Putamen (tissue), 1 donor: ENCODE data around the gene ADGRL2.
"Not testable (repeated sequence)": the region's sequence is repeated elsewhere in the genome, so short reads cannot be mapped to it uniquely, and the experiment has no call there.

Source experiments
- DNase-seq: peaks from one replicate; pipeline ENCODE4 v3.0.0-alpha.2; 2016; ENCODE audit warnings: low spot score

ADGRL2 gene

DNA sequence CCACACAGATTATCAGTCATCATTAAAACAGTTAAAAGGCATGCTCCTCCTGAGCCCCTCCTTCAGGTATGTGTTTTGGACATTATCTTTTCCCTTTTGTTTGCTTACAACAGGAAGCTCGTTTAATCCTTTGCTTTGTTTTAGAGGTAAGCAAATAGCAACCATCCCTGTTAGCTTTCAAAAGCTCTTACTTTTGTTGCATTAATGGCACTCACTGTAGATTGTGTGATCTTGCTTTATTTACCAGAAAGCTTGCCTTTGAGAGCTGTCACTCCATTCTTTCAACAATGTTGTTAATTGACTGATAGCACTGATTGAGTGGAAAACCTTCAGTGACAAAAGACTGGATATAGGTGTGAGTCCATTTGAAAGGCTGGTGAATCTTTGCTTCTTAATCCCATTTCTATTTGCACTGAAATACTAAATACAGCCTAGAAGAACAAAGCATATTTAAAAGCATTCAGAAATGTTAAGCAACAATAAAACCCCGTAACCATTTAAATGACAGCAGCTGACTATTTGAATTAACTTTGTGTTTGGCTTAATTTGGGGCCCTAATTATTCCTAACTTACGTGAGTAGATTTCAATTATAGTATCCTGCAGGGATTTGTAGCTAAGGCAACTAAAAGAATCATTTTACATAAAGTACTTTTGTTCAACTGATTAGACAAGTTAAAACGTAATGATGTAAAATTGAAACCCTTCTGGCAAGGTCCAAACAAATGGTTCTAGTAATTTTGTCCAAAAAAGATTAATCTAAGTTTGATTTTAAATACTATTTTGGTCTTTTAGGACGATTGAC is 48.3 kb downstream of the ADGRL2 start:
- DNase-seq: no peak

DNA sequence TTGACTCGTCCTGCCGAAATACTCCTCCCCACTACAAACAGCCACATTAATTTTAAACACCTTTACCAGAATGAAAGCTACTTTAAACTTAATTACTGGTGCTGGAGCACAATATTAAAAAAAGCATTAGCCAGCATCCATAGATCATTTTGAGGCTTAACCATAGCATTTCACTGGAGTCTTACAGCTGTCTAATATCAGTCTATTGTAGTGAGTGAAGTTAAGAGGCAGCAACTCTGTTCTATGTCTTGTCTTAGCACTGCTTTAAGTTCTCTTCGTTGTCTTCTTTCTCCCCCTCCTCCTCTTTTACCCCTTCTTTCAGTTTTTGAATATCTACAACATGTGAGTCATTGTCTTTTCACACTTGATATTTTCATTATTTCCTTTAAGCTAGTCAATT is 49.3 kb downstream of the ADGRL2 start:
- no peak for DNase-seq

DNA sequence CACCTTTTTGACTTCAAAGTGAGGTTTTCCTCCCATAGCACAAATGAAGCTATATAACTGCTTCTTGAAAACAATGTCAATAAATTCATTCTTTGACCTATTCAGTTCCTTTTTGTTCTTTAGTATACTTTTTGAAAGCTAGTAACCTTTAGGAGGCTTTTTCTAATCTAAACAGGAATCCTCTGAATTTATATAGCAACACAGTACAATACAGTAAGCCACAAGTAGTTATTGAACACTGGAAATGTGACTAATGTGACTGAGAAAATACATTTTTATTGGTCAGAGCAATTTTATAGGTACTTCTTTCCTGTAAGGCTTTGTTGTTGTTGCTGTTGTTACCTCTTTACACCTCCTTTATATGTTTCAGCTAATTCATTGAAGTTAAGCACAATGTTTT is 49.8 kb downstream of the ADGRL2 start:
- DNase-seq: no peak

DNA sequence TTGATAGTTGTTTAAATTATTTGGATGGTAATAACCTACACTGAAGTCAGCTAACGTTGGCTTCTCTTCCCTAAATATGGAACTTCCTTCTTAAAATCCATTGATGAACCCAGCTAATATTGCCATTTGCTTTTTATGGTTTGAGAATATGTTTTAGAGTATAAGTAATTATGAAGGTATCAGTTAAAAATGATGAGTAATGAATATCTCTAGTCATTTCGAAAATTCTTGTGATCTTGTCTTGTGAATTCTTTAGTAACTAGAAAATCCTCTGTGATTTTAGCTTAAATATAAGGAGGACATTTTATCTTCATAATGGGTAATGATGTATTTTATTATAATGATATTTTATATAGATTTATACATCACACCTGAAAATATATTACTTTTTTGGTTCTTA is 50.5 kb downstream of the ADGRL2 start:
- DNase-seq: no peak

DNA sequence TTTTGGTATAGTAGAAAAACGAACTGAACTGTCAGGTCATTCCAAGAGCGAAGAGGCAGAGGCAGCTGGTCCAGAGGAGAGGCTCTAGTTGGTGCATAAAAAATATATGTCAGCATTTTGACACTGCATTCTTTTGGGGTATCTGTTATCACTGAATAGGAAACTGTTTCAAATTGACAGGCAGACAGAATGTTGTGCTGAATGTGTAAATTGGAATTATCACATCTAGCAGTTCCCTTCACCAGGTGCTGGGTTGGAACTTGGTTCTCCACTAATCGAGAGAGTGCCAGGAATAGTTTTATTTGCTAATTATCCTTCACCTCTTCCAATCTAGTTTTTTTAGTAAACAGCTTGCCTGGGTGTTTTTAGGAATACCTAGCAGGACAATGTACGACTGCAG is 52.2 kb downstream of the ADGRL2 start:
- no peak for DNase-seq

DNA sequence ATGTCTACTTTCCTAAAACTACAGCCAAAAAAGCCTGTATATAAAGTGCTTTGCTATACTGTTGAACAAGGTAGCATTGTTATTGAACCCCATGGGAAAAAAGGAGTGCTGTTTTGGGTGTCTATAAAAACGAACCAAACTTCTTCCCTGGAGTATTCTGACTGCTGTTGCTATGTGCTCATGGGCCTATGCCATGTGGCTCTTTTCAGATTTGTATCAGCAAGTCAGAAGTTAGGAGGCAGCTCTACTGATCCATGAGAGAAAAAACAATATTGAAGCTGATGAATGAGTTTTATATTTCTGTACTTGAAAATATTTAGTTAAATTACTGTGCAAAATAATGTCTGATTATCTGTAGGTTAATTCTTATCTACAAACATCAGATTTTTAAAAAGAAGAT is 66.5 kb downstream of the ADGRL2 start:
- DNase-seq: no peak

DNA sequence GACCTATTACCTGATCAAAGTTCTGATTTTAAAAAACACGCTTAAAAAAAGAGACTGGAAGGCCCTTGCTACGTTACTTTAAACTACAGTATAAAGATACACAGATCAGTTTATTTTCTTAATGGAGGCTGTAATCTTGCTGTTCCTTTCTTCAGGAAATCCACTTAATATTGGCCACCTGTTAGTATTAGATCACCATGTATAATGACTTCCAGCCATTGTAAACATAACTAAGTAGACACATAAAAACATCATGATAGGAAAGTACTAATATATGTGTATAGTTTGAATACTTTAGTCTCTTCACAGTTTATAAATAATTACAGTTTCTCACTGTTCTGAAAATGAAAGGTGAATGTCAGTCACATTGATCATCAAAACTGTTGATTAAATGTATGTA is 68.6 kb downstream of the ADGRL2 start:
- no peak for DNase-seq

DNA sequence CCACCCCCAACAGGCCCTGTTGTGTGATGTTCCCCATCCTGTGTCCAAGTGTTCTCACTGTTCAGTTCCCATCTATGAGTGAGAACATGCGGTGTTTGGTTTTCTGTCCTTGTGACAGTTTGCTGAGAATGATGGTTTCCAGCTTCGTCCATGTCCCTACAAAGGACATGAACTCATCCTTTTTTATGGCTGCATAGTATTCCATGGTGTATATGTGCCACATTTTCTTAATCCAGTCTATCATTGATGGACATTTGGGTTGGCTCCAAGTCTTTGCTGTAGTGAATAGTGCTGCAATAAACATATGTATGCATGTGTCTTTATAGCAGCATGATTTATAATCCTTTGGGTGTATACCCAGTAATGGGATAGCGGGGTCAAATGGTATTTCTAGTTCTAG is 70.4 kb downstream of the ADGRL2 start:
- DNase-seq: not testable (repeated sequence)

DNA sequence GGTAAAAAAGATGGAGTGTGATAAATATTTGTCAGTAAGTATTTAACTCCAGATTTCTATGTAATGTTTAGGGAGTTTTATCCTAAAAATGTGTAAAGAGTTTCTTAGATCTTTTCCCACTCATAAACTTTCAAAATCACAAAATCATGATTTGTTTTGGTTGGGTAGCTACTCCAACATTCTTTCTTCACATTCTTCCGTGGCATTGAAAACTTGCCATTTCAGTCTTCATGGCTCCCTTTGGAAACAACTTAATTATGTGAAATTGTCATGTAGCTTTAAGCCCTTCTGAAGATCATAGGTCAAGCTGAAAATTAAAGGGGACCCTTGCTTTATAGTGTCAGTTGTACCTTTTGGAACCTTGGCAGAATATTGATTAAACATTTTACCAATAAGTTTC is 73.2 kb downstream of the ADGRL2 start:
- DNase-seq: no peak

DNA sequence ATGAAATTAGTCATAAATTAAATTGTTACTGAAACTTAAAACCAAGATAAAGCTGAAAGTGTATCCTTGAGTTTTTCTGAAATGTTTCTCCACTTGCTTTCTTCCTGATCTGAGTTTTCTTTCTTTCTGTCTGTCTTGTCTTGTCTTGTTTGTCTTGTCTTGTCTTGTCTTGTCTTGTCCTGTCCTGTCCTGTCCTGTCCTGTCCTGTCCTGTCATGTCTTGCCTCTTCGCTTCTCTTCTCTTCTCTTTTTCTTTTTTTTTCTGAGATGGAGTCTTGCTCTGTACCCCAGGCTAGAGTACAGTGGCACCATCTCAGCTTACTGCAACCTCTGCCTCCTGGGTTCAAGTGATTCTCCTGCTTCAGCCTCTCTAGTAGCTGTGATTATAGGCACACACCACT is 73.7 kb downstream of the ADGRL2 start:
- DNase-seq: no peak

DNA sequence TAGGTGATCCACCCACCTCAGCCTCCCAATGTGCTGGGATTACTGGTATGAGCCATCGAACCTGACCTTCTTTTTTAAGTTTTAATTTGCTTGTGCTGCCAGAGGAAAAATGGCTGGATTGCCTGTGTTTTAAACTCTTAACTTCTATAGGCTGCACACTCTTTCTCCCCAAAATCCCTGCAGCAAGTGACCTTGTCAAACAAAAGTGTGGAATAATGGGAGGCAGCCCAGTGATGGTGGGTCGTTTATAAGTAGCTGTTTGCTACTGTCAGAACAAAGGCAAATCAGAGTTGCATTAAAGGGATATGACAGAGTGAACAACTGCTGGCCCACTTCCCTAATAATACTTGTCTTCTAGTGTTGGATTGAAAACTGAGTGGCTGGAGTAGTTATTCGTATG is 74.2 kb downstream of the ADGRL2 start:
- no peak for DNase-seq

DNA sequence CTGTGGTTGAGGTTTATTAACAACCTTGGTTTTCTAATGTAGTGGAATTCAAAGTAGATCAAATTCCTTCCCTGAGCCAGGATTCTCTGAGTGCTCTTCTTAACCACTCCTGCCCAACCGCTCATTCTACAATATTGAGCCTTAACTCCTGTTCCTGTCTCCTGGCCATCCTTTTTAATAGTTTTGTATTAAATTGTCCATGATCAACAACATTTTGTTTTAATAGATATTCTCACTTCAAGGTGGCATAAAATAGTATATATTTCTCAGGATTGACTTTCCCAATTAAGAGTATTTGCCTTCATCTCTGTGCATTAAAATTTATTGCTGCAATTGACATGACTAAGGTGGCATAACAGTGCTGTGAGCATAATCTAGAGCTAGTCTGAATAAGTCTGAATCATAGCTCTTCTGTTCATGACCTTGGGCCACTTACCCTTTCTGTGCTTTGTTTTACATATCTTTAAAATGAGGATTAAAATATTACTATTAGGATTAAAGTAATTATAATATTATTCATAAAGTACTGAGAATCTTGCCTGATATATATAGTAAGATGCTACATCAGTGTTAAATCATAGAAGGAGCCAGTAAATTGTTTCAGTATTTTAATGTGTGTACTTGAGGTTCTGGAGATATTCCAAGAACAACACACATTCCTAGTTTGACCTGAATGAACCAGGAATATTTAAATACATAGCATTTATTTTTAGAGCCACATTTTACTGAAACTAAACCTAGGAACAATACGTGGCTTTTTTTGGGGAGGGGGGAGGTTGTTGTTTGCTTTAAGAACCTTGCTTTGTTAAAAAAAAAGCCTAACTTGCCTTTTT is 76.4 kb downstream of the ADGRL2 start:
- DNase-seq: no peak

DNA sequence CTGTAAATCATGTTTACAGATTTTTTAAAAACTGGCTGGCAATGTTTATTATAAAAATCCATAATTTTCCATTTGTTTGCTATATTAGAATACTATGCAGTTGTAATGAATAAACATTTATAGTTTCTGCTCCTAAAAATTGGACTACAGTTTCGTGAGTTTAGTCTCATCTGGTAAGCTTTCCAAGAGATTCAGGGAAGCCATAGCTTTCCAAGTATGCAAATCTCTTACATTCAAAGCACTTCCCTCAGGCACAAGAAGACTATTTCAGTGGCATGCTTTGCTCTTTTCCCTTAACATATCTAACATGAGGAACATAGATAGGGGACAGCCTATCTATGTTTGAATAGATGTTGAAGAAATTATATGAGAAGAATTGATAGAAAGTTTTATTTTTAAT is 77.2 kb downstream of the ADGRL2 start:
- no peak for DNase-seq

DNA sequence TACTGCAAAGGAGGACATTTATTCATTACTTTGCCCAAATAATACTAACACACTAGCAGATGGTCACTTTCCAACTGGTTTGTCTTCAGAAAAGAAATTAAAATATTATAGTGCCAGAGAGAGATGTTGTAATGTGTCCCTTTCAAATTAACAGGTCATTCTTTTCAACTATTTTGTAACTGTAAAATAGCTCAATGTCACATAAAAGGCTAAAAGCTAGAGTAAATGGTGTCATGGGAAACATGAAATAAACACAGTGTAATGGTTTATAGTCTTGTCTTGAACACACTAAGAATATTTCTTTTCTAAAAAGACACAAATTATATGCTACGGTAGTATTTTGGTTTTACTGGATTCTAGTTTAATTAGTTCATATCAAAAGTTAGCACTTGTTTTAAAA is 77.8 kb downstream of the ADGRL2 start:
- DNase-seq: no peak

DNA sequence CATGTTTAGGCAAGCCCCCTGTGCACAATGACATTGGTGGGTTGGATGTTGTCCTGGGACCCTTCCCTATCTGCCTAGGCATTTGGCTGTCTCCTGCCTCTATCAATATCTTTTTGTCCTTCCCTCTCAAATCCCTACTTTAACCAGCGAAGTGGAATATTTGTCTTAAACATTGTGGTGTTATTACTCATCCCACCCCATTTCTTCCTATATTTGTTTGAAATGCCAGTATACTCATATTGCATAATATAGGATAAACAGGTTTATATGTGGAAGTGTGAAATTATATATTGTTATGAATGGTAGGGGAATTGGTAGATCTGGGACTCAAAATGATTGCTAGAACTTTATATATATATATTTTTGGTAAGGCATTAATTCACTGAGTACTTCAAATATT is 80.0 kb downstream of the ADGRL2 start:
- no peak for DNase-seq

DNA sequence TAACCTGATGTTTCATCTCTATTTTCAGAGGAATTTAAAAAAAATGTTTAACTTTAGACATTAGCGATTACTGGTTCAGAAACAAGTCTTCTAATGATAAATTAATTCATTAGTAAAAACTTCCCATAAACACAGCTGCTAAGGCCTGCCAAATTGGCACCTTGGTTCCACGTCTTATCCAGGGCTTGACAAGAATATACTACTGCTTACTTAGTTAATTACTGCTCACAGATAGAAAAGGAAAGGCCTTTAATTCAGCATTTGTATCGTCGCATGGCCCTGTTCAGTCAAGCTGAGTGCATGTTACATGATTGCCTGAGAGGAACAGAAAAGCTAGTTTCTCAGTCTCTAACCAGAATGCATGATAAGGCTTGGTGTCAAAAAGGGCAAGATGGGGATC is 84.6 kb downstream of the ADGRL2 start:
- no peak for DNase-seq

DNA sequence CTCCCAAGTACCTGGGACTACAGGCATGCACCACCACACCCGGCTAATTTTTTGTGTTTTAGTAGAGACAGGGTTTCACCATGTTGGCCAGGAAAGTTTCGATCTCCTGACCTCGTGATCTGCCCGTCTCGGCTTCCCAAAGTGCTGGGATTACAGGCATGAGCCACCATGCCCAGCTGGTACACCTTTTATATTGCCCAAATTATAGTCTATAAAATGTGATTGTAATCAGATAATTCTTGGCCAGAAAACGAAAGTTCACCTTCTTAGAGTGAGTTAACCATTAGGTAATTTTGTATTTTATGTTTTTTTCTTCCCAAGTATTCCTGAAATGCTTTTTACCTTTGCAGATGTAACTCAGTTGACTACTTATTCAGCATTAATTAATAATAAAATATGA is 85.6 kb downstream of the ADGRL2 start:
- DNase-seq: not testable (repeated sequence)

DNA sequence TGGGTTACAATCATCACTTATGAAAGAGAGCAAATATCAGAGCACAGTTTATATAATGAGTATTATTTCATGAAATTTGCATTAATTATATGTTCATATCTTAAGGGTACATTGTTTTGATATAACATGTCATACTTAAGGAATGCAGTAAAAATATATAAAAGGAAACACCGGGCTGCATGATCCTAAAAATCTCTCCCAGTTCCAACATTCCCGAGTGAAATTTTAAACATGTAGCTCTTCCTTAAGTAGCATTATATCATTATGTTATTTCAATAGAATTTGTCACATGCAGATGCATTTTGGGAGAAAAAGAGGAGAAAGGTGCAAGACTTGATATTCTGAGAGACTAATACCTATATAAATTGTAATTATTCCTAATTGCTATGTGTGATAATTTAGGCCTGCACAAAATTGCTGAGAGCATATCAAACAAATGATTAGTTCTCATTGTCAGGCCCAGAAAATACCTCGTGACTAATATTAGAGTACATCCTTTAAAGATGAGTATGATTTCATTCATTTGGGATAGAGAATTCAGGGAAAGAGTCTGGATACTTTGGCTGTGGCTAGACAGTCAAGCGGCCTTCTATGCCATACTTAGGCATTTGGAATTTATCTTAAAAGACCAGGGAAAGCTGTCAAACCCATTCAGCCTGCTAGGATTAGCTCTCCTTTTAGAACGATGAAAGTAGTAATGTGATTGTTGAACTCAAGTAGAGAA is 86.8 kb downstream of the ADGRL2 start:
- no peak for DNase-seq

DNA sequence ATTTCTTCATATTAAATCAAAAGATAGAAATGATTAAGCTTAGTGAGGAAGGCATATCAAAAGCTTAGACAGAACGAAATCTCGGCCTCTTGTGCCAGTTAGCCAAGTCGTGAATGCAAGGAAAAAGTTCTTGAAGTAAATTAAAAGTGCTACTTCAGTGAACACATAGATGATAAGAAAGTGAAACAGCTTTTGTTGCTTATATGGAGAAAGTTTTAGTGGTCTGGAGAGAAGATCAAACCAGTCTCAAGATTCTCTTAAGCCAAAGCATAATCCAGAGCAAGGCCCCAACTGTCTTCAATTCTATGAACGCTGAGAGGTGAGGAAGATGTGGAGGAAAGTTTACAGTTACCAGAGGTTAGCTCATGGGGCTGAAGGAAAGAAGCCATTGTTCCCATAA is 88.4 kb downstream of the ADGRL2 start:
- no peak for DNase-seq

DNA sequence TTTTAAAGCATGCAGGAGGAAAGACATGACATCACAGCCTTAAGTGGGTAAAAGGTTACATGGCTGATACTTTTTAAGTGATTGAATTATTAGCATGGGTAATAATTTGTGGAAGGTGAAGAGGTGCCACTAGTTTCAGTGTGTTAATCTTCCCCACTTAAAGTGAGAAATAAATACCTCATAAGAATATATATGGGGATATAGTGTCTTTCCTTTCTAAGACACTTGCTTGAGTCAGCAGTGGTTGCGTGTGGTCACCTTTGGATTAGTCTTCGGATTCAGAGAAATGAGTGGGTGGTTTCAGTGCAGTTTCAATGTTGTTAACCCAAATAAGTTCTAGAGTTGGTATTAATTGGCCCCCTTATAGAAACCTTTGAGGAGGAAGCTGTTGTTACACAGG is 94.1 kb downstream of the ADGRL2 start:
- no peak for DNase-seq

DNA sequence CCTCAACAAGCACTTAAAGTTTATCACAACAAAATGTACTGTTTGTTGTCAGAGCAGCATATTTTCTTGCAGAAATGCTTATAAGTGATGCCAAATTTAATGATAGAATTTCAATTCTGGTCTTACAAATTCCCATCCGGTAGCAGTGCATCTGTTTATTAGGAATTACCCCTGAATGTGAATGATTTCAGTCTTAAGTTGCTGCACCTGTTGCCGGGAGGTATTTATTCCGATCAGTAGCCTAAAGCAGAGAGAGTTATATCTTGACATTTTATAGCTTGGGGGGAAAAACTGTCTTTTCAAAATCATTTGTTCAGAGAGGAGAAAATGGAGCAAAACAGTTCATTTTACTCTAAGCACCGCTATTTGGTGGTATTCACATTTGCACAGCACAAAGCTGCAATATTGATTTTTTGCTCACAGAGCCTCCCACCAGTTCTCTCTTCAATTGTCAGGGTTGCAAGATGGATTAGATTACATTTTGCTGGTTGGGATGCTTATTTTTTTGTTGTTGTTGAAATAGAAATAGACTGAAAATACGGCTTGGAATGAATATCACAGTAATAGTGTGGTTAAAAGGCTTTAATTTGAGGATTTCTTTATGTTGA is 98.6 kb downstream of the ADGRL2 start:
- no peak for DNase-seq

DNA sequence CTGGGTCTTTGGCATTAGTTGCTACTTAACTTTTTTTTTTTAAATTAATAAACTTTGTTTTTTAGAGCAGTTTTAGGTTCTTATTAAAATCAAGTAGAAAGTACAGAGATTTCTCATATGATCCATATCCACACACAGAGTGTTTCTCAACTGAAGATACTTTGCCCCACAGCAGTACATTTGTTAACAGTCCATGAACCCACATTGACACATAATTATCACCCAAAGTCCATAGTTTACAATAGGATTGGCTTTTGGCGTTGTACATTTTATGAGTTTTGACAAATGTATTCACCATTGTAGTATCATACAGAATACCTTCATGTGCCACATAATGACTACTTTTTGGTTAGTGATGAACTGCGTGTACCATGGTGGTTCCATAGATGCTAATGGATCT is 106.8 kb downstream of the ADGRL2 start:
- DNase-seq: no peak
